Measurements from ENCODE around the gene TTLL6.
A peak's percentile ranks its signal among the peaks of the same experiment; 100 is the strongest.
"Not testable (repeated sequence)": the region's sequence is repeated elsewhere in the genome, so short reads cannot be mapped to it uniquely, and the experiment has no call there.

Gene TTLL6

DNA sequence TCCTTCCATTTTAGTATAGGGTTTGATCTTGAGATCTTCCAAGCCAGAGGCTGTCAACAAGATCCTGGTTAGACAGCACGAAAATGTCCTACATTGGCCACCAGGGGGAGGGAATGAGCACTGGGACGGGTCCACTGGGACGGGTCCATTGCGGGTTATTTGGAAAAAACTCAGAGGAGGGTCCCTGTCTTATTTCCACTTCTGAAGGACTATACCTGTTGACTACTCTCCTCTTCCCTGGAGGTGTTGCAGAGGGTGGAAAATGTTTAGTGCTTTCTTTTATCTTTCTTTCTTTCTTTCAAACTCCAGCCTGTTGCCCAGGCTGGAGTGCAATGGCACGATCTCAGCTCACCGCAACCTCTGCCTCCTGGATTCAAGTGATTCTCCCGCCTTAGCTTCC is 2.5 kb downstream of the TTLL6 start:
- peak; percentile 68 for DNase-seq

DNA sequence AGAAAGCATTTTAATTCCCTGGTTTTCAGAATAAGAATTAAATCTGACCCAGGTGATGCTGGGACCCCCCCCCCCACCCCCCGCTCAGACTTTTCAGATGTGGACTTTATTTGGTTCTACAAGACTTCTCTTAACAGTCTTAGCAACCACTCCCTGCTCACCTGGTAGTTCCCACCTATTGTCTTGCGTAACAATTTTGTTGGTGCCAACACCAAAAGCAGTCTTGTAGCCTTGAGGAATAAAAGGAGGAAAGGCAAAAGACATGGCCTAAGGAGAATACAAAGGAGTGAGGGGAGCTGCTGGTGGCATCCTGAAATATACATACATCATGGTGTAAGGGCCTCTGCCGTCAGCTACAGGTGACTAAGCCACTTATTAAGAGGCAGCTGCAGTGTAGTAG is 5.0 kb downstream of the TTLL6 start:
- no peak for DNase-seq

DNA sequence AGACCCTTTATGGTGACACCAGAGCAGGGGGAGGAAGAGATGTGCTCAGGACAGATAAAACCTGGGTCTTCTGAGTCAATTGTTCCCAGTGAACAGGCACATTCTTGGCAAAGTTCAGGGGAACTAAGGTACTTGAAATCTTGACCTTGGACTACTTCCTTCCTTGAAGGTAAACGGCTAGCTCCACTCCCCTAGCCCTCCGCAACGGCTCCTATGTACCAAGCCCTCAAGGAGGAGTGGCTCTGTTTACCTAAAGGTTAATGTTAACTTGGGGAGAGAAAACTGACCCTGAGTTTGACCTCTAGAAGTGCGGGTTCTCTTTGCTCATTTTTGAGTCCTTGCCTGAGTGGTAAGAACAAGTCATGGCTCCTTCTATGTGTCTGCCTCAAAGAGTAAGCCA is 7.8 kb downstream of the TTLL6 start:
- no peak for DNase-seq

DNA sequence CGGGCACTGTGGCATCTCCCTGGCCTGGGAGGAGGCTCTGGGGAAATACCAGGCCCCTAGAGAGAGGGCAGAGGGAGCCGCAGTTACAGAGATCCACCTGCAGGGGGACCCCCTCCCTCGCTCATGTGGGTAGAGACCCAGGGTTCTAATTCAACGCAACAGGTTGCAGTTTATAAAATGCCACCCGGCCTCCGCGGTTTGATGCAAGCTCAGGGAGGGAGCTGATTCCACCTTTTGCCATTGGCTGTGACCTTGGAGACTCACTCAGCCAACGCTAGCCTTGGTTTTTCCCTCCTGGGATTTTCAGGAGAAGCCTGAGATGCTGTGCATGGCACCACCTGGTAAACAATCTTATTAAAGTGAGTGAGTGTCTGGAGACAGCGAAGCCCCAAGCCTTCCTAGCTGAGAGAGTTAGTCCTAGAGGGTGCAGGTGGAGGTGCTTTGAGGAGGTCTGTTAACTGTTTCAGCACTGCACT is 12.1 kb downstream of the TTLL6 start:
- peak; percentile 53 for DNase-seq

DNA sequence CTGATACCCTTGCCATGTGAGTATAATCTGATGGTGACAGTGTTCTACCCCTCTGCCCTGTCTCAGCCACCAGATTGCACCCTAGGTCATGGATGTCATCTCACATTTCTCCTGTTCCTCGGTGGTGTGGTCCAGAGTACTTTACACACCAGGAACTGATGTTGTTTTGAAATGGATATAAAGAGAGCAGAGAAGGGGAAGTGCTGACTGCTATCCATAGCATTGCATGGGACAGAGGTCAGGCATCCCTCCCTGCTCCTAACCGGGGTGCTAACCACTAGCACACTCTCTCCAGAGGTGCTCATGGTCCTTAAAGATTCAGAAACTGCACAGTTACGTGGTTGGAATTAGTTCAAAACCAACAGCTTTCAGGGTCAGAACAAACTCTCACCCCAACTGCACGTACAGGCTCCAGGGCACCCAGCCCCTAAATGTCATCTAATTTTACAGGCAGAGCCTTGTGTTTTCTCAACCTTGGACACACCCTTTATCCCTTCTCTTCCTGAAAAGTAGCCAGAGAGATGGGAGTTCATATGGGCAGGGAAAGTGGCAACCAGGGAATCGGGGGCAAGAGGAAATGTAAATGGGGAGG is 16.3 kb downstream of the TTLL6 start:
- DNase-seq = no peak

DNA sequence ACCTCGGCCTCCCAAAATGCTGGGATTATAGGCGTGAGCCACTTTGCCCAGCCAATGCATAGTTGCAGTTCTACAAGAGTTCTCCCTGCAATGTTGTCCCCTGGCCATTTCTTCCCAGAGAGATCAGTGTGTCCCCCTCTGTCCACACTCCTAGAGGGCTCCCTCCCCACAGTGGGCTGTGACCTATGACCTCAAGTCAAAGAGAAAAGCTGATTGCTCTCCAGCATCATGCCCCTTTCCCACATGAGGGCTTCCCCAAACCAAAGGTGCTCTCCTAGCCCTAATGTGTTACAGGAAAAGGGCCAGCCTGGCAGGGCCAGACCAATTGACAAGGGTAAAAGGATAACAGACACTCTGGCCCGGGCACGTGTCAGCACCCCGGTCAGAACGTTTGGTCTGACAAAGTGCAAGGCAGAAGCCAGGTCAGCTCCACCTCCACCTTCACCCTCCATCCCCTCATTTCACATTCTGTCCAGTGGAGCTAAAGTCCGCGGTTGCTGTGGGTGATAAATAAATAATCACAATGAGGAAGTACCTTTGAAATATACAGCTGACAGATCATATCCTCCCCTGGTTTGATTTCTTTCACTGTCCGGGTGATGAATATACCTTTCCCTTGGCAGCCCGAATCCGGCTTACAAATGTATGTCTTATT is 17.8 kb downstream of the TTLL6 start:
- DNase-seq = no peak

DNA sequence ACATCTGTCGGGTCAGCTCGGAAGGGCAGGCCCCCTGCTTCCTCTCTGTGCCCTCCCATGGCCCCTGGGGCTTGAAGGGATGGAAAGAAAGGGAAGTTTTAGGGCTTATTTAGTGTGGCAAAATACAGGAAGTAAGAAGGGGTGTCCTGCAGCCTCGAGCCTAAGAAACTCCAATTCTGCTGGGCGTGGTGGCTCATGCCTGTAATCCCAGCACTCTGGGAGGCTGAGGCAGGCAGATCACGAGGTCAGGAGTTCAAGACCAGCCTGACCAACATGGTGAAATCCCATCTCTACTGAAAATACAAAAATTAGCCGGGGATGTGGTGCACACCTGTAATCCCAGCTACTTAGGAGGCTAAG is 20.9 kb downstream of the TTLL6 start:
- not testable (repeated sequence) for DNase-seq

DNA sequence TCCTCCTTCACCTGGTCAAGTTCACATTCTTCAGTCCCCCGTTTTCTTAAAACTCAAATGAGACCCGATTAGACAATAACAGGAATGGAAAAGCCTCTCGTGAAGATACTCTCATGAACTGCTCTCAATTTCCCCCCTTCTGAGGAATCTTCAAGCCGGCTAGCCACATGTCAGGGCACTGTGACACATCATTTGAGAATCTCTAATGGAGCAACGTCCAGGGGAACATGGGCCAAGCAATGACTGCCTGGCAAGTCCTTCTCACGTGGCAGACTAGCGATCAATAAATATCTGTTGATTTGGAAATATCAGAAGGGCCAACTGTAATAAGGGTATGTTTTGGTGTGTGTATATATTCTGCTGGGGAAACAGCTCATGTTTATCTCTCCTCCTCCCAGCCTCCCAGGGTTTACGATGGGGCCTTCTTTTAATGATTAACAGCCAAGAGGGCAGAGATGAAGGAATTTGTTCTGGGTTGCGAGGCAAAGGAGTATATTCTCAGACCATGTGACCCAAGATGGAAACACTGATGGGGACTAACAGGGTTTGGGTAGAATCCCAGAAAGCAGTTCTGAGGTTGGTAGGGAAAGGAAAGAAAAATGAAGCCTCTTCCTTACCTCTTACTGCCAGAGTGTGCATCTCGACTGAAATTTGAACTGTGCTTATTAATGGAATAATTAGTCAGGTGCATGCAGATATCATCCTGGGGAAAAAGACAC is 21.4 kb downstream of the TTLL6 start:
- DNase-seq = no peak

DNA sequence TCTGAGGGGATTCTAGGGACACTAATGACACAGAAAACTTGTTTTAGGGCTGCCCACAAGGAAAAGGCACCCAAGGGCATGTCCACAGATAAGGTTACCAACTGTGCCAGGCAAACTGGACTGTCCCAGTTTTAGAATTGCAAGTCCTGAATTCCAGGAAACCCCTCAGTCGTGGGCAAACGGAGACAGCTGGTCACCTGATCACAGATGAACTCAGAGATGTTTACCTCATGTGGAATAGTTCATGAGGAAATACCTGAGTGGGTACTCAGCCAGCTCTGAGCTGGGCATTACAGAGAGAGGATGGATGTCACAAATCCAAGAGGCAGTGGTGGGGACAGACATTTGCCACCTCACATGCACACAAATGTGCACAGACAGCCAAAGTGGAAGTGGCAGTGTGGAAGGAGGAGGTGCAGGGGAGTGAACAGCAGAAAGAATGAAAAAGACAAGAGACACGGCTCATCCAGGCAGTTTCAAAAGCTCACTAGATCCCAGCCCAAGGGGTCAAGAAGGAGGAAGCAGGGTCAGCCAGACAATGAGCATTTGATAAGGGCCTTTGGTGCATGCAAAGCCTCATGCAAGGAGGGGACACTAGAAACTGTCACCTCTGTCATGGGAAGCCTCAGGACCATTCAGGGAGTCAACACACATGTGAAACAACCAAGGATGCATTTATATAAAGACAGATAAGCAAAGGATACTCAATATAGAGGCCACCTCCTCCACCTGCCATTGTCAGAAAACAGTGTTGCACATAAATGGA is 24.8 kb downstream of the TTLL6 start:
- no peak for DNase-seq

DNA sequence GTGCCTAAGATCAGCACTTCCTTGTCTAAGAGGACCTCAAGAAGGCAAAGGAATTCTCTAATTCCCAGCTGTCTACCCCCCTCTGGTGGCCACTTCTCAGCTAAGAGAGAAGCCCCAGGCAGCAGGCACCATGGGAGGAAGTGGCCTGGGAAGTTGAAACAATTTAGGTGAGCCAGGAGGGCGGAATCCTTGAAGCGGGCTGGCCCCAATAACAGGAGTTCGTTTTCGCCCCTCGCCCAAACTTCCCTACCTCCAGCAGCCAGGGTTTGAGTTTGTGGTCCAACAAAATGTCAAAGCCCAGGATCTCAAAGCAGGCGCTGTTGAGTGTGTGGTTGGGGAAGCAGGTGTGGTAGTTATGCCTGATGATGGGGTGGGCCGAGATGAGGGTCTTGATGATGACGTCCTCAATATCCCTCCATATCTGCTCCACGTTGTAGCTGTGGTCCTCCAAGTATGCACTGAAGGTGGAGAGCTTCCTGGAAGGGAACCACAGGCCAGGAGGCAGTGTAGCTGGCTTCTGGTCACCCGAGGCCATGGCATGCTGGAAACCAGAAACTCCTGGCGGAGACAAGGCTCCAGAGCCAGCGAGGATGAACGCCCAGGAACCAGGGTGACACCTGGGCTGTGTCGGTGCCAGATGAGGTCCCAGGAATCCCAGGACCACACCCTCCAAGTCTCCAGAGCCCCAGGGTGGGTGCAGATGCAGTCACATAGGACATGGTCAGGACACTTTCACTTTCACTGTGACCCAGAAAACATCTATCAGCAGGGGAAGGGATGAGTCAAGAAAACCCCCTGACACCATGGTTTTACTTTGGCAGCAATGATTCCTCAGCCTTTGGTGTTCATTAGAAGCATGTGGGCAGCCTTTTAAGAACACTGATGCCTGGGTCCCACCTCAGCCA is 25.6 kb downstream of the TTLL6 start:
- DNase-seq = peak; percentile 71

DNA sequence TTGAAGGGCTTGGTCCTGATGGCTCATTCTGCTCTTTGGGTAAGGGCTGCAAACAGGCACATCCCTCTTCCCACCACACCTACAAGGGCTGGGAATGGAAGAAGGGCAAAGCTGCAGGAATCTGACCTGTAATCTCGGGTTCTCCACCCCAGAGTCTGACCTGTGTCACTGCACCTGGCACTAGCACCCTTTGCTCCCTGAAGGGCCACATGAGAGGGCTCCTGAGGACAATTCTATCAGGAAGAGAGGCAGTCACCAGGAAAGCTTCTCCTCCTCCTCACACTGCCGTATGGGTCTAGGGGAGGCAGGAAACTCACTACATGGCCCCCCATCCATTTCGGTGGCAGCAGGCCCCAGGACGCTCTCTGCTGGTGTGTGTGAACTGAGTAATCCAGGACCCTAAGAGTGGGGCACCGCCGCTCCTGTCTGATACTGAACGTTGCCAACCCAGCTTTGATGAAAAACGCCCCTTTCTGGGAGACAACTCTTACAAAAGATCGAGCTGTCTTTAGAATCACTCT is 26.4 kb downstream of the TTLL6 start:
- DNase-seq = no peak

DNA sequence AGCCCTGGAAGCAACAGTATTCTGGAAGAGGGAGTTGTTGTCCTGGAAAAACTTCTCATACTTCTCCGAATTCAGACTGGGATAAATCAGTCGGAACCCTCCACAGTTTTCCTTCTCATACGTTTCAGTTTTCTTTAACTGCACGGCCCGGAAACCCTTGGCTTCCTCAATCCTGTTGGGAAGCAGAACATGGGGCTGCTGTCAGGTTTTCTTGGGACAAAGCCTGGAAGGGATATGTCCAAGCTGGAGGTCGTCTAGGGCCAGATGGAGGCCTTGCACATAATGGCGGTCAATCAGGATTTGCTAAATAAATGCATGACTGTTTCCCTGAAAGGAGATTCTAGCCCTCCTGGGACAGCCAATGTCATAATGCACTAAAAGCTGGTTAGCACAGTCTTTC is 29.2 kb downstream of the TTLL6 start:
- DNase-seq = no peak

DNA sequence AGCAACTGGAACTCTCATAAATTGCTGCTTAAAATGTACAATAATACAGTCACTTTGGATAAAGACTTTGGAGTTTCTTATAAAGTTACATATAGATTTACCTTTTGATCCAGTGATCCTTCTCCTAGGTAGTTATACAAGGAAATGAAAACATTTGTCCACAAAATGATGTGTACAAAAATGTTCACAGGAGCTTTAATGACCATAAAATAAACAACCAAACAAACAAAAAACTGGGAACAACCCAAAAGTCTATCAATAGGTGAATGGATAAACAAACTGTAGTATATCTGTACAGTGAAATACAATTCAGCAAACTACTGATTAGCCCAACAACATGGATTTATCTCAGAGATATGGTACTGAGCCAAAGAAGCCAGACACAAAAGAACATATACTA is 37.6 kb downstream of the TTLL6 start:
- DNase-seq = no peak

DNA sequence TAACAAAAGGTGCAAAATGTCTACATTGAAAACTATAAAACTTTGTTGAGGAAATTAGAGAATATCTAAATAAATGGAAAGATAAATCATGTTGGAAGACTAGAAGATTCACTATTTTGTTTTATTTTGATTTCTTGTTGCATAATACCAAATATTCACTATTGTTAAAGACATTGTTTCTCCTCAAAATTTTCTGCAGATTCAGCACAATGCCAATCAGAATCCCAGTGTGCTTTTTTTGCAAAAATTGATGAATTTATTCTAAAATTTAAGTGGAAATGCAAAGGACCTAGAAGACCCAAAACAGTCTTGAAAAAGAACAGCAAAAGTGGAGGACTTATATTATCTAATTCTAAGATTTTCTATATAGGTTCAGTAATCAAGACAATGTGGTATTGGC is 40.4 kb downstream of the TTLL6 start:
- no peak for DNase-seq

DNA sequence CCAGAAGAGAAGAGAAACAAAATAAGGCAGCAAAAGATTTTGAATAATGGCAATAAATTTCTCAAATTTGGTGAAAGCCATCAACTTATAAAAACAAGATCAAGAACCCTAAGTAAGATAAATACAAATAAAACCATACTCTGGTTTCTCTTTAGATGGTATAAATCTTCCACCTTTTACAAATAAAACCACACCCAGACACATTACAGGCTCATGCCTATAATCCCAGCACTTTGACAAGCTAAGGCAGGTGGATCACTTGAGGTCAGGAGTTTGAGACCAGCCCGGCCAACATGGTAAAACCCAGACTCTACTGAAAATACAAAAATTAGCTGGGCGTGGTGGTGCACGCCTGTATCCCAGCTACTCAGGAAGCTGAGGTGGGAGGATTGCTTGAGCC is 43.8 kb downstream of the TTLL6 start:
- DNase-seq = no peak

DNA sequence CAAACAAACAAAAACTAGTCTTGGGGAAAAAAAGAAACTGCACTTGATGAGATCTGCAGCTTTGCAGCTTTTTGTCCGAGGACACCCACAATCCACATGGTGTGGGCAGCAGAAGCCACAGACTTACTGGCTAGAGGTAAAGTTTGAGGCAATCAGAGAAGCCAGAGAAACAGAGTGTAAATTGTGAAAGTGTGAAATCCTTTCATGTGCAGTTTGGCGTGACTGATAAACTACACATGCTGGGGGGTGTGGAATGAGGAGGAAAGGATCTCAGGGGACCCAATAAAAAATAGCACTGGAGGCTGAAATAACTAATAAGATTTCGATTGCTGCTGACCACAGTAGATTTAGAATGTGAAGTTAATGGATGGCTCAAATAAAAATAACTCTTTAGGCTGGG is 46.1 kb downstream of the TTLL6 start:
- no peak for DNase-seq

DNA sequence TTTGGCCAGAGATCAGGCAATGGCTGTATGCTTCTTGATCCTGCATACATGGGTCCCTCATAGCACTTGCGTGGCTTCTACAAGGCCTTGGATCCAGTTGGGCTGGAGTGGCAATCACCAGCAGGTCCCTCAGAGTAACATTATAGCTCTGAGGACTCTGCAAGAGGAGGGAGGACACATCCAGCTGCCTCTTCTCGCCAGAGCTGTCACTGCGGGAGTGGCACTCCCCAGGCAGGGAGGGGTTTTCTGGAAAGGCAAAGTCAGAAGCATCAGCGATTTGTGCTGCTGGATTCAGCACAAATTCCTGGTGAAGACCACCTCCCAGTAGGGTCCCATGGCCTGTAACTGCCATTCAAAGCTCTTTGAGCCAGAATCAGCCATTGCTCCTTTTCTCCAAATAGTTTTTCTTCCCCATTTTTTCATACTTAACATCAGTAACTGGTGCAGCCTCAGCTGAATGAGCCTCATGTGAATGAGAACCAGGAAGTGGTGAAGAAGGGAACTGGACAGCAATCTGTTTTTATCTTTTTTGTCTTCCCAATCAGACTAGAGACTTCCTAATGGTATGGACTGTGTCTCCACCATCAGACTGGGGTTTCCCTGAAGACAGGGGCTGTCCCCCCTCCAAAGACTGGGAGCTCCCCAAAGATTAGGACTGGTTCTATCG is 47.9 kb downstream of the TTLL6 start:
- no peak for DNase-seq

DNA sequence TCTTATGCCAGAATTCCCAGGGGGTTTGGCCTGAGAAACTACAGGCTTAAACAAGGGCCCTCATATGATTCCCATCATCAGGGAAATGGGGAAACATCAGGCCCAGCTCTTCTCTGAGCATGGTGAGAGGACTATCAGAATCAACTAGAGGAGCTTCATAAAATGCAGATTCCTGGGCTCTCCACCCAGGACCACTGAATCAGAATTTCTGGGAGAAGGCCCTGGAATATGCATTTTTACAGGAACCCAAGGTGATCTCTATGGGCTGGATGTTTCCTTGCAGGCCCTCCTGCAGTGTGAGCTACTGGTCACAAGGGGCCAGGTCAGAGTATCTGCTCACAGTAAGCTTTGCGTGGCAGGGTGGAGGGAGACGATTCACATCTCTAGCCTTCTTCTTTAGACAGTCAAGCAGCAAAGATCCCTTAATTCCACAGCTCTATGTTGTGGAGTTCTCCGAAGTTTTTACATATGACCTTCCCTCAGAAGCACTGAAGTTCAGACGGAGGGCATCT is 49.7 kb downstream of the TTLL6 start:
- no peak for DNase-seq

DNA sequence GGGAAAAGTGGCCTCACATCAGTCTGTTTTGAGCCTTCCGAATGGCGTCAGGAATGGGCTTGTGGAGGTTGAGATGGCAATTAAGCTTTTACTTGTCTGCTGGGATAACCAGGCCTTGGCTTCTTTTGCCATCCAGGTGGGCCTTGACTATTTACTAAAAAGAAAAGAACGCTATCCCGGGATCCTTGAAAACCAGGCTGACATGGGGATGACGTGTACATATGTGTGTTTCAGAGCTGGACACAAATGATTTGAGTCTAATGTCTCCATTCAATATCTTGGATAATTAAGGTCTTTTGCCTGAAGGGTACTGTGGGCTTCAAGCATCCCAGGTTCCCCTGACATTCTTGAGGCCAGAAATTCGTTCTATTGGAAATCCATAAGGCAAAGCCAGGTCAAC is 55.9 kb downstream of the TTLL6 start:
- no peak for DNase-seq

DNA sequence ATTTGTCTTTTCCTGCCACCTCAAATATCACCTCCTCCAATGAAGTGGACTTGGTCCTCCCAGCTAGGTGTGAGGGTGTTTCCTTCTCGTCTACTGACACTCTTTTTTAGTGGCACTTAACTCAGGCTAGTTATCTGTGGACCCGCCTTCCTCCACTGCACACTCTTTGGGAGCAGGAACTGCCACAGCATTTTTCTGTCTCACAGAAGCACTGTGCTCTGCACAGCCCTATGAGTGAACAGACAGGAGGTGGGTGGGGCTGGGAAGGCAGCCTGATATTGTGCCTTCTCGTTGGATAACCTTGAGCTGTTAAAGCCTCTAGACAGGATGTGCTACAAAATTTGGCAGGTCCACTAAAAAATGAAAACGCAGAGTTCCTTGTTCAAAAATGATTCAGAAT is 56.6 kb downstream of the TTLL6 start:
- DNase-seq = no peak

DNA sequence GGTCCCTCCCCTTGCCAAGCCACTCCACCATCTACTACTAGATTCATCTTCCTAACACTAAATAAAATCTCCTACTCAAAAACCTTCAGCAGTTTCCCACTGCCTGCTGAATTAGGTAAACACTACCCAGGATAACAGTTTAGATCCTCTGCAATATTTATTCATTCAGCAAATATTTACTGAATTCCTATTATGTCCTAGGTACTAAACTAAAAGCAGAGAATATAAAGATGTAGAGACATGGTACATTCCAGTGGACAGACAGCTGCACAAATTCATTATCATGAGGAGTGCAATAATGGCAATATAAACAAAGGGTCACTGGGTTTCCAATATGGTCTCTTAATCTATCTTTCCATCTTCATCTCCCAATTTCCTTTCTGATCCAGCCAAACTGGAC is 57.7 kb downstream of the TTLL6 start:
- no peak for DNase-seq

DNA sequence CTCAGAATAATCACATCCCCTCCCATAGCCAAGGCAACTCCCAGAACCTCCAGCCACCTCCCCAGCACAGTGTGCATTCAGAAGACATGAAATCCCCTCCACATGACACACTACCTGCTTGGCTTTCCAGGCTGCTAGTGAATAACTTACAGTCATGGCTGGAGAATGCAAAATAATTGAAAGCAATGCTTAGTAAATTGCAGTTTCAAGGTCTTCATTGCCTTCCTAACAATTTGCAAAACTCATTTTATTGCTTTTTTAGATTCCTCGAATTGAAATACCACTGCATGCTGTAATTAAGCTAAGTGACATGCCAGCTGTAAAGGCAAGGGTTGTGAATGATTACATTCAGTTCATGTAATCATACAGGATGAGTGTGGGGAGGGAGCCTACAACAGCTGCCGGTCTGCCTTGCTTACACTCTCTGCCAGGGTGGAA is 59.5 kb downstream of the TTLL6 start:
- DNase-seq = no peak
